Measurements from ENCODE around the gene CRACR2B. TPM values are rescaled to one million over a fixed set of nuclear protein-coding genes. Genes with fewer than 3 reads are reported as not detected.

Gene CRACR2B
- polyA plus RNA-seq, 12 donors, result 5.8 to 34.3 (median 9.8) TPM; not detected in 1

DNA sequence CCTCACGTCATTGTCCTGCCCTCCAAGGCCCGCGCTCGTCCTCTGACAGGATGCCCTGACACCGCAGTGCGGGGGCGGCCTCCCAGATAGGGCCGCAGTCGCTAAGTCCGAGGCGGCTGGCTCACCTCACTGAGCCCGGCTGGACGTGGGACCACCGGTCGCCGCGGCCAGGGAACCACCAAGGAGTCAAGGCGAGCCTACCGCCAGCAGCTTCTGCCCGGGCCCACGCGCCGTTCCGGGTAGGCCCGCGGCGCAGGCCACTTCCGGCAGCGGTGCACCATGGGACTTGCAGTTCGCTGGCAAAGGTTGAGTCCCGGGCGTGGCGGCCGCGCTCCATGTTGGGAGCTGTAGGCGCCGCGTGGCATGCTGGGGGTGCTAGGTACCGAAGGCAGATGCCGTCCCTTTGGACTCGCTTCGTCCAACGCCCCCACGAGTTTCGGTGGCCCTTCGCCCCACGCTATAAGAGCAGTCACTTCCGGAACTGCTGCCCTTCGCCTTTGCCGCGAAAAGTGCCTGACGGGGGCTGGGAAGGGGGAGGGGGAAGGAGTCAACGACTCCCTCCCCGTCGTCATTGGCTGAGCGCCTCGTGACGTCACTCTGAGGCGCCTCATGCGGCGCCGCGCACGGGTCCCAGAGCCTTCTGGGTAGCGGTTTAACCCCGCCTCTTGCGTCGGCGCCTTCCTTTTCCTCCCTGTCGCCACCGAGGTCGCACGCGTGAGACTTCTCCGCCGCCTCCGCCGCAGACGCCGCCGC lies 18.3 kb upstream of the CRACR2B start, which contains the start of gene RPLP2:
RPLP2 (plus strand) TSS at position 681 of the 753 bp plus-strand sequence. CDS start 268 bp downstream, outside the sequence.
- DNase-seq, result peak; percentile 99

DNA sequence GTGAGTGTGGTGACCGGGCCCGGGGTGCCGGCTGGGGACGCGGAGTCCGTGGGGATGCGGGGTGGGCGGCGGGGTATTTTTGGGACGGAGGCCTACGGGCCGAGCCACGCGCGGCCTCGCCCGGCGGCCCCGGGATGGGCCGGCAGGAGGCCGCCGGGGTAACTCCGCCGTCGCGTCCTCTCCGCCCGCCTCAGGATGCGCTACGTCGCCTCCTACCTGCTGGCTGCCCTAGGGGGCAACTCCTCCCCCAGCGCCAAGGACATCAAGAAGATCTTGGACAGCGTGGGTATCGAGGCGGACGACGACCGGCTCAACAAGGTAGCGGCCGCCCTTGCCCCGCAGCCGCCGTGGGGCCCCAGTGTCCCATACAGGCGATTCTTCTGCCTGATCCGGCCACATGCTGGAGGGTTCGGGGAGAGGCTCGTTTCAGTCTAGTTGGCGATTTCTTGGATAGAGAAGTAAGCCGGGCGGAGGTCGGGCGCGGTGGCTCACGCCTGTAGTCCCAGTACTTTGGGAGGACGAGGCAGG lies 17.6 kb upstream of the CRACR2B start:
- no peak for DNase-seq

DNA sequence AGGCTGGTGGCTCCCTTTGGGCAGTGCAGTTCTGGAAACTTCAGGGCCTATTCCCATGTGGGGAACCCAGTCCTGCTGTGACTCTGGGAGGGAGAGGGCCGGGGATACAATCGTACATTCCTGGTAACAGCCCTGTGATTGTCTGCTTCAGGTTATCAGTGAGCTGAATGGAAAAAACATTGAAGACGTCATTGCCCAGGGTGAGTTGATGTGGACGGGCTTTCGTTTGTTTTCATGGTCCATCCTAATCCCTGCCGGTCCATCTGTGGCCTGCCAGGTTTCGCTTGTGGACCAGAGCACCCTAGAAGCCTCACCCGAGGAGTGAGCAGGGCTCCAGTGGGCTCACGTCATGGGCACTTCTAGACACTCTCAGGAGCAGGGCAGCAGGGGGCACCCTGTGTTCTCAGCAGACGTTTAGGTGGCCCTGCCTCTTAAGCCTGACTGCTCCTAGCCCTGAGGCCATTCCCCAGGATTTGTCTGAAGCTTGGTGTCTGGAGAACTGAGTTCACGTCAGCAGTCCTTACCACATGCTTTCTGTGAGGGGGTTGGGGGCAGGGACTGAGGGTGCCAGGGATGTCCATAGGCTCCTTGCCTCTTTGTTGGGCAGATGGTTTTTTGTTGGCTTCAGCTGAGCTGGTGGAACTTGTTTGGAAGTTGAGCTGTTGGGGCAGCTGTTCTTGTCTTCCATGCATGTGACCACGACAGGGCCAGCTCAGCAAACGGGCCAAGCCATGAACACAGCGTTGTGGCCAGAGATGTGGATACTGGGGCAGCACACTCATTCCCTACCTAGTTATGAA lies 16.1 kb upstream of the CRACR2B start:
- DNase-seq, result no peak

DNA sequence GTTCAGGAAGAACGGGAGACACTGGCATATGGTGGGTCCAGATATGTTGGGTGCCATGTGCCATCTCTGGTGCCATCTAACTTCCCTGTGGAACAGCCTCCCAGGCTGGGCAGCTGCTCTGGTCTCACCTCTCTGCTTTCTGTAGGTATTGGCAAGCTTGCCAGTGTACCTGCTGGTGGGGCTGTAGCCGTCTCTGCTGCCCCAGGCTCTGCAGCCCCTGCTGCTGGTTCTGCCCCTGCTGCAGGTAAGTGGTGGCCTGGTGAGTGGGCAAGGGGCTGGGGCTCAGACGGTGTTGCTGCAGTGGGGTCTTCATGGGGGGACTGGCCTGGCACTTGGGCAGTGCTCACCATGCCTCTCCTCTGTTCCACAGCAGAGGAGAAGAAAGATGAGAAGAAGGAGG lies 15.3 kb upstream of the CRACR2B start:
- DNase-seq, result no peak

DNA sequence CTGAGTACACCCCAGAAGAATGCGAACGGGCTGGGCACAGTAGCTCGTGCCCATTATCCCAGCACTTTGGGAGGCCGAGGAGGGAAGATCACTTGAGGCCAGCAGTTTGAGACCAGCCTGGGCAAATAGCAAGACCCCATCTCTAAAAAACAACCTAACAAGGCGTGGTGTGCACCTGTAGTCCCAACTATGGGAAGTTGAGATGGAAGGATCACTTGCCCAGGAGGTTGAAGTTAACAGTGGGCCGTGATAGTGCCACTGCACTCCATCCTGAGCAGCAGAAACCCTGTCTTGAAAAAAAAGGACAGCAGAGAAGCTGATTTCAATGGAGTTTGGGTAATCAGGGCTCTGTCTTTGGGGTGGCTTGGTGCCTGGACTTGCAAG lies 14.7 kb upstream of the CRACR2B start:
- no peak for DNase-seq

DNA sequence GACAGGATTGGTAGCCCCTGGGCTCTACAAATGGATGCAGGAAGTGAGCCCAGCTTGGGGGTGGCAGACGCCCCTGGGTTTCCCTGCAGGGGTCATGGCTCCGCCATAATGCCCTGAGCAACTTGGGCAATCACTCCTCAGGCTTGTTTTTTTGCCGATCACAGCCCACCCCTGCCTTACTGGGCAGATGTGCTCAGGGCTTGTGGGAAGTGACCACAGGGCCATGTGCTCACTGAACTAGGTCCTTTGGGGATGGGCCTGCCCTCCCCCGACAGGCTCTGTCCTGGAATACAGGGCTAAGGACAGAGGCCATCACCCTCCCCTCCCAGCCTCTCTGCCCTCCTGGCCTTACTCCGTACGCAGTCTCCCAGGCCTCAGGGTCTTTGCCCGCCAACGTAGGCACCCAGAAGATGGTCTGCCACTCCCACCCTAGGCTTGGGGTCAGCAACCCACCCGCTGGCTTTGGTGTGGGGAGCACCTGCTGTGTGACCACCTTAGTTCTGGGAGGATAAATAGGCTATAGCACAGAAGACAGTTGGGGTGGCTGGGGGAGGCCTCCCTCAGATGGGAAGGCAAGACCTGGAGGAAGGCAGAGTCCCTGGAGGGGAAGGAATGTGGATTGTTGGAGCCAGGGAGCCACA lies 14.1 kb upstream of the CRACR2B start:
- DNase-seq, result no peak

DNA sequence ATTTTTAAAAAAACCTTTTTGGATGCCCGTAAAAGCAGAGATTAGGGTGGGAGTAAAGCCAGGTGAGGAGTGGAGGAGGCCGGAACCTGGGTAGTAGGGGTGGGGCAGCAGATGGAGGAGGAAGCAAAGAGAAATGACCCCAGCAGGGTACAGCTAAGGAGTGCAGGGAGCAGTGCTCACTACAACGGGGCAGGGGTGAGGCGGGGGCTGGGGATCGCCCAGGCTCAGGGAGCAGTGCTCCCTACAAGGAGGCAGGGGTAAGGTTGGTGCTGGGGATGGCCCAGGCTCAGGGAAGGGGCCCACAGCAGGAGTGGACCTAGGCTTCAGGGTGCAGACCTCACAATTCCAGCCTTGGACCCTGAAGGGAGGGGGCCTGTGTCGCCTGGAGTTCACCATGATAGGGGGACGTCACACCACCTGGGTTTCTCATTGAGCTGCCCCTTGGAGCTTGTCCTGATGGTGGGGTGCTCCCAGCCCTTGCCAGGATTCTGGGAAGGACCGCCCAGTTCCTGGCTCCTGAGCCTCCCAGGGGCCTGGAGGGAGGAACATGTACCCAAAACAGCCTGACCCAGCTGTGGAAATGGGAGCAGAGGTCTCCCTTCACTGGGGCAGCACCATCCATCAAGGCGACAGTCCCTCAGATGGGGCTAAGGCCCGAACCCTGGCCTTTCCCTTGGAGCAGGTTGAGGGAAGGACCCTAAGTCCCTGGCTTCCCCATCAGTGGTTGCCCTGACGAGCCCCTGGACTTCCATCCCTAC lies 11.9 kb upstream of the CRACR2B start:
- no peak for DNase-seq

DNA sequence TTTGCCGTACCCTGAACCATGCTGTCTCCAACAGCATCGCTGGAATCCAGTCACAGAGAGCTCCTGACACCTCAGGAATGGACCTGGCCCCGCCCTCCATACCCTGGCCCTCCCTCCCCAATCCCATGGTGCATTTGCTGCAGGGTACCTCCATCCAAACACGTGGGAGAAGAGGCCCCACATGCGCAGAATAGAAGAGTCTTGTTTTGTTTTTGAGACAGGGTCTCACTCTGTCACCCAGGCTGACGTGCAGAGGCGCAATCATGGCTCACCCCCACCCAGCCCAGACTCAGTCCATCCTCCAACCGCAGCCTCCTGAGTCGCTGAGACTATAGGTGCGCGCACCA lies 11.3 kb upstream of the CRACR2B start:
- no peak for DNase-seq

DNA sequence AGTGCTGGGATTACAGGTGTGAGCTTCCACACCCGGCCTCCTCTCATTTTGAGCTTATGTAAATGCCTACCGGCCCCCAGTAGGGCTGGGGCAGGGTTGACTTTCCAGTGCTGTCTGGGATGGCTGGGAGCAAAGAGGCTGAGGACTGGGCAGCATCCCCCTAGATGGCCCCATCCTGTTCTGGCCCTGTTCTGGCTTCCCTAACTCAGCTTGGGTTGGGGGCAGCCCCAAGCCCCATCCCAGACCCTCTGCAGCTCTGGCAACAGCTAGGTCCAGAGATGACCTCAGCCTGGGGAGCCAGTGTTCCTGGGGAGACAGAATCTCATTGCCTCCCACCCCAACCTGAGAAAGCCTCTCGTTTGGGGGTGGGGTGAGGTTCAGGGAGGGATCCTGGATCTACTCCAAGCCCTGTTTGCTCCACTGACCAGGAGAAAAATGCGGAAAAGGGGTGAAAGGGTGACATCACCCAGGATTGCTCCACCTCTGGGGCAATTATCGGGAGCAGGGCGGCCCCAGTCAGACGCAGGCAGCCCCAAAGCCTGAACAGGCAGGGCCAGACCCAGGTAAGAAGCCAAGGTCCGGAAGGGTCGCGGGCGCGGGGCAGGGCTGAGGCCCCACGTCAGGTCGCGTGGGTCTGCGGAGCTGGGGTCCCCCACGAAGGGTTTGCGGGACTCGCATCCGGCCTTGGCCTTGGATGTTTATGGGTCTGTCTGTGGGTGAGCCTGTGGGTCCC lies 9.2 kb upstream of the CRACR2B start, which contains the start of gene PNPLA2:
PNPLA2 (plus strand) TSS at position 519 of the 733 bp plus-strand sequence. CDS start 805 bp downstream, outside the sequence.
- no peak for DNase-seq

DNA sequence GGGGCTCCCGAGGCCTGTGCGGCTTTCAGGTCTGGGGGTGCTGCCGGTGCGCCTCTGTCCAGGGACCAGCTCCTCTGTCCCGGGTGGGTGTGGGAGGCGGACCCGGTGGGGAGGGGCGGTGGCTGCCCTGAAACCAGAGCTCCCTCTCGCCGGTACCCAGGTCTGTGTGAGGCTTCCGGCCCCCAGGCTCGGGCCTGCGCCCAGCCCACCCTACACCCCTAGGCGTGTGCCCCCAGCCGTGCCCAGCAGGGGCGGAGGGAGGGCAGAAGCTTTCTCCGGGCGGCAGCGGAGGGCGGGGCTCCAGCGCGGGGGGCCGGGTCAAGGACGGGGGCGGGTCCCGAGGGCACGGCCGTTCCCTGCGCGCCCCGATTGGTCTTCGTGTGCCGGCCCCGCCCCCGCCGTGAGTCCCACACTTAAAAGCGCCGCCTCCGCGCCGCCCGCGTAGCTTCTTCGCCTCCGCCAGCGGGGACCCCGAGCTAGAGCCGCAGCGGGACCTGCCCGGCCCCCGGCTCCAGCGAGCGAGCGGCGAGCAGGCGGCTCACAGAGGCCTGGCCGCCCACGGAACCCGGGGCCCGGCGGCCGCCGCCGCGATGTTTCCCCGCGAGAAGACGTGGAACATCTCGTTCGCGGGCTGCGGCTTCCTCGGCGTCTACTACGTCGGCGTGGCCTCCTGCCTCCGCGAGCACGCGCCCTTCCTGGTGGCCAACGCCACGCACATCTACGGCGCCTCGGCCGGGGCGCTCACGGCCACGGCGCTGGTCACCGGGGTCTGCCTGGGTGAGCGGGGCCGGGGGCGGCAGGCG lies 8.4 kb upstream of the CRACR2B start:
- peak; percentile 88 for DNase-seq

DNA sequence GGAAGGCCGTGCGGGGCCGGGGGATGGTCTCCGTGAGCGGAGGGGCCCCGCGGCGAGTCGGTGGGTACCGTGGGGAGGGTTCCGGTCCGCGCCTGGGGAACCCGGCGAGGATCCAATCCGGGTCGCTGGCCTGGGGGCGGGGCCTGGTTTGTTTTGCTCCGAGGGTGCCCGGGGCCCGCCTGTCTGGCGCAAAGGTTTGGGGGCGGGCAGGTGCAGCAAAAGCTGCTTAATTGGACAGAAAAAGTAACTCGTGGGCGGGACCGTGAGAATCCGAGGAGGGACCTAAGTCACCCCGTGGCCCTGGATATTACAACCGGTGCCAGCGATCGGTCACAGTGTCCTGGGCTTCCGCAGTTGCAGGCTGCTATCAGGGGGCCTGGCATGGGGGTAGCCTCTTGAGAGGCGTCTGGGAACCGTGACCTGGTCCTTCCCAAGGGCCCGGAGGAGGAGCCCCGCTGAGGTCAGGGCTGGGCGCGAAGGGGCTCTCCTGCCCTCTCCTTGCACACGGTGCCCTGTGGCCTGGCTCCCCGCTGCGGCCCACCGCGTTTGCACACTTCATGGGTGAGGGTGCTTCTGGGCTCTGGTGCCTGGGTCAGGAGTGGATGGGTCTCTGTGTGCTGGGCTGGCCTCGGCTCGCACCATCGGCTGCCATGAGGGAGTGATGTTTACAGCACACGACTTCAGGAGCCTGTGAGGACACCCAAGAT lies 7.6 kb upstream of the CRACR2B start:
- DNase-seq, result no peak

DNA sequence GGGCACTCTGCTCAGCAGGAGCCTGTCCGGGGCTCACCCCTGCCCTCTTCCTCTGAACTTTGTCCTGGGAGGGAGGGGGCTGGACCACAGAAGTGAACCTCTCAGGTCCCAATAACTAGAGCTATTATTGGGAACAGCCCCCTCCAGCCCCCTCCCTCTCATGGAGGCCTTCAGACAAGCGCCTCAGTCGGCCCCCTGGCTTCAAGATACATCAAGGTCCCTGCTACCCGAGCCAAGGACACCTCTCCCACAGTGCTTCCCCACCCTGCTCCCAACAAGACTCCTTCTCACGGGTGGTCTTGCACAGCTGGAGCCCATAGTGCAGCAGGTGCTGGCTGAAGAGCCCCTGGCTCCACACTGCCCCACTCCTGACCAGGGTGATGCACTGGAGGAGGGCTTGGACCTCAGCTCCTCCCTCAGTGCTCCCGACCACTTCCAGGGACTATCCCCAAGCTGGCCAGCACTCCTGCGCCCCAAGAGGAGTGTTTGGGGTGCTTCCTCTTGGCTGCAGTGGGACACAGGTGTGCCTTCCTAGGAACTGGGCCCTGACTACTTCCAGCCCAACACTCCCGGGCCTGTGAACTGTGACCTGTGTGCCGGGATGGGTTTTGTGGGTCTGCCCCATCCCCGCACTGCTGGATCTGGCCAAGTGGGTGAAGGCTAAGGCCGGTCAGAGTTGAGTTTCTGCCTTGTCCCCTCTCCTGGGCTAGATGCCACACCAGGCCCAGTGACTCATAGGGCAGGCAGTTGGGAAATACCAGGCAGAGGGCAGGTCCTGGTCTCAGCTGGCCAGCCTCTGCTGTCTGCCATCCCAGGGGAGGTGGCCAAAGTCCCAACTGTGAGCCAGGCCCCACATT lies 6.8 kb upstream of the CRACR2B start:
- no peak for DNase-seq

DNA sequence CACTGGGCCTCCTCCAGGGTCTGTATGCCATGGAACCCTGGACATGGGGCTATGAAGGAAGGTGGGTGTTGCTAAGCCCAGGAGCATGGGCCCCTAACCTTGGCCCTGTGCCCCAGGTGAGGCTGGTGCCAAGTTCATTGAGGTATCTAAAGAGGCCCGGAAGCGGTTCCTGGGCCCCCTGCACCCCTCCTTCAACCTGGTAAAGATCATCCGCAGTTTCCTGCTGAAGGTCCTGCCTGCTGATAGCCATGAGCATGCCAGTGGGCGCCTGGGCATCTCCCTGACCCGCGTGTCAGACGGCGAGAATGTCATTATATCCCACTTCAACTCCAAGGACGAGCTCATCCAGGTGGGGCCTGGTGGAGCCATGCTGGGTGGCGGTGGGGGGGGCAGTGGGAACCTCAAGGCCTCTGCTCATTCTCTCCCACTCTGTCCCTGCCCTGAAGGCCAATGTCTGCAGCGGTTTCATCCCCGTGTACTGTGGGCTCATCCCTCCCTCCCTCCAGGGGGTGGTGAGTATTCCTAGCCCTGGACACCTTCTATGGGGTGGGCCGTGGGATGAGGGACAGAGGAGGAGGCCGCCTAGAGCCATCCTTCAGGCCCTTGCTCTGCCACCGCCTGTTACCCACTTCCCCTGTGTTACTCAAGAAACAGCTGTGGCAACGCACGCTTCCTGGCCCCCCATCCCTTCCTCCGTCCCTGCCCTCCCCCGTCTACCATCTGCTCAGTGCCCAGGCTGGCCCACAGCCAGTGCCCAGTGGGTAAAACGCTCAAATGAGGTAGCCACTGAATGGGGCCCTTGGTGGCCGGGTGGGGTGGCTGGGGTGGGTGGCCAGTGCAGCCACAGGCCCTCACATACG lies 6.0 kb upstream of the CRACR2B start:
- no peak for DNase-seq

DNA sequence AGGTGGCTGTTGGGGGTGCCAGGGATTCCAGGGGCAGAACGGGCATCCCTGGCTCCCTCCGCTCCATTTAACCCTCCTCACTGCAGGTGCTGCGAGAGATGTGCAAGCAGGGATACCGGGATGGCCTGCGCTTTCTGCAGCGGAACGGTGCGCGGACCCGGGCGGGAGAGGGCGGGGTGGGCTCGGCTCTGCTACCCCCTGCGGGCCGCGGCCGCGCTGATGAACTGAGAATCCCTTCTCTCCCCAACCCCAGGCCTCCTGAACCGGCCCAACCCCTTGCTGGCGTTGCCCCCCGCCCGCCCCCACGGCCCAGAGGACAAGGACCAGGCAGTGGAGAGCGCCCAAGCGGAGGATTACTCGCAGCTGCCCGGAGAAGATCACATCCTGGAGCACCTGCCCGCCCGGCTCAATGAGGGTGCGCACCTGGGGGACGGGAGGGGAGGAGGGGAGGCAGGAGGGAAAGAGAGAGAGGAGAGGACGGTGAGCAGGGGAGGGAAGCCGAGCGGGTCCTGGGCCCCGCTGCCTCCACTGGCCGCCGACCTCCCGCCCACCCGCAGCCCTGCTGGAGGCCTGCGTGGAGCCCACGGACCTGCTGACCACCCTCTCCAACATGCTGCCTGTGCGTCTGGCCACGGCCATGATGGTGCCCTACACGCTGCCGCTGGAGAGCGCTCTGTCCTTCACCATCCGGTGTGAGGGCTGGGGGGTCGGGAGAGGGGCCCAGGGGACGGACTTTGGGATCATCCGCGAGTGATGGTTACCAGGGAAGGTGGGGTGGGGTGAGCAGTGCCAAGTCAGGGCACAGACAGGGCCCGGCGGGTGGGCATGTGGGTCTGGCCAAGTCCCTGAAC lies 4.1 kb upstream of the CRACR2B start:
- no peak for DNase-seq

DNA sequence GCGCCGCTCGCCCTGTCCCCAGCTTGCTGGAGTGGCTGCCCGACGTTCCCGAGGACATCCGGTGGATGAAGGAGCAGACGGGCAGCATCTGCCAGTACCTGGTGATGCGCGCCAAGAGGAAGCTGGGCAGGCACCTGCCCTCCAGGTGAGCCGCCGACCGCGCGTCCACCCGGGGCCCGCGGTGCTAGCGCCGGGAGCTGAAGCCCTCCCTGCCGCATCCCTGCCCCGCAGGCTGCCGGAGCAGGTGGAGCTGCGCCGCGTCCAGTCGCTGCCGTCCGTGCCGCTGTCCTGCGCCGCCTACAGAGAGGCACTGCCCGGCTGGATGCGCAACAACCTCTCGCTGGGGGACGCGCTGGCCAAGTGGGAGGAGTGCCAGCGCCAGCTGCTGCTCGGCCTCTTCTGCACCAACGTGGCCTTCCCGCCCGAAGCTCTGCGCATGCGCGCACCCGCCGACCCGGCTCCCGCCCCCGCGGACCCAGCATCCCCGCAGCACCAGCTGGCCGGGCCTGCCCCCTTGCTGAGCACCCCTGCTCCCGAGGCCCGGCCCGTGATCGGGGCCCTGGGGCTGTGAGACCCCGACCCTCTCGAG lies 3.3 kb upstream of the CRACR2B start:
- DNase-seq, result no peak

DNA sequence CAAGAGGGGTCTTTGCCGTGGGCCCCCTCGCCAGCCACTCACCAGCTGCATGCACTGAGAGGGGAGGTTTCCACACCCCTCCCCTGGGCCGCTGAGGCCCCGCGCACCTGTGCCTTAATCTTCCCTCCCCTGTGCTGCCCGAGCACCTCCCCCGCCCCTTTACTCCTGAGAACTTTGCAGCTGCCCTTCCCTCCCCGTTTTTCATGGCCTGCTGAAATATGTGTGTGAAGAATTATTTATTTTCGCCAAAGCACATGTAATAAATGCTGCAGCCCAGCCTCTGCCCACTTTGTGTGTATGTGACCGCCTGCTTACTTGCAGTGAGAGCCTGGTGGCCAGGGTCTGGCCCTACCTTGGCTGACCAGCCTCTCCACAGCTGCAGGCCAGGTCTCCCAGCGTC lies 2.8 kb upstream of the CRACR2B start:
- DNase-seq, result no peak

Measured in muscle of arm (tissue), 12 donors.